Measurements from ENCODE around the gene ZNF792.

- TF ChIP-seq CTCF (IDR thresholded peaks at IDR 0.05) (no peak), POLR2A (IDR thresholded peaks at IDR 0.05) (no peak)
Measured at GRCh38 chr19:34960103-34960805, 3.8 kb downstream of the ZNF792 start.
